CMK (cell line): ENCODE results near the gene CPOX.

Experiments used
- DNase-seq: peaks from one replicate; pipeline ENCODE4 v3.0.0-alpha.2; 2010; ENCODE audit warnings: low read depth

CPOX gene

DNA sequence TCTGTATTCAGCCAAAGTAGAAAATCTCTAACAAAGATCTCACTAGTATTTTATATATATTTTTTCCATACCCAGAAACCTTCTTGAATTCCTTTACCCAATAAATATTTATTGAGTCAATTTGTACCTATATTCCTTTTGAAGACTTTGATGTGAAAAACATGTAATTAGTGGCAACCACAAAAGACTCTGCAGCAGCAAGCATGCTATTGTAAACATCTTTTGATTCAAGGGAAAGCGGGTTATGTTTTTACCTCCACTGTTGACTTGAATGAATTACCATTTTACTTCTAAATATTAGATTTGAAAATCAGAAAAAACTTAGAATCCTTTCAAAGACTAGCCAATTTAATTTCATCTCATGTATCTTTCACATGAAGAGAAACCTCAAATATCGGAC lies 59.2 kb downstream of the CPOX start:
- no peak for DNase-seq

DNA sequence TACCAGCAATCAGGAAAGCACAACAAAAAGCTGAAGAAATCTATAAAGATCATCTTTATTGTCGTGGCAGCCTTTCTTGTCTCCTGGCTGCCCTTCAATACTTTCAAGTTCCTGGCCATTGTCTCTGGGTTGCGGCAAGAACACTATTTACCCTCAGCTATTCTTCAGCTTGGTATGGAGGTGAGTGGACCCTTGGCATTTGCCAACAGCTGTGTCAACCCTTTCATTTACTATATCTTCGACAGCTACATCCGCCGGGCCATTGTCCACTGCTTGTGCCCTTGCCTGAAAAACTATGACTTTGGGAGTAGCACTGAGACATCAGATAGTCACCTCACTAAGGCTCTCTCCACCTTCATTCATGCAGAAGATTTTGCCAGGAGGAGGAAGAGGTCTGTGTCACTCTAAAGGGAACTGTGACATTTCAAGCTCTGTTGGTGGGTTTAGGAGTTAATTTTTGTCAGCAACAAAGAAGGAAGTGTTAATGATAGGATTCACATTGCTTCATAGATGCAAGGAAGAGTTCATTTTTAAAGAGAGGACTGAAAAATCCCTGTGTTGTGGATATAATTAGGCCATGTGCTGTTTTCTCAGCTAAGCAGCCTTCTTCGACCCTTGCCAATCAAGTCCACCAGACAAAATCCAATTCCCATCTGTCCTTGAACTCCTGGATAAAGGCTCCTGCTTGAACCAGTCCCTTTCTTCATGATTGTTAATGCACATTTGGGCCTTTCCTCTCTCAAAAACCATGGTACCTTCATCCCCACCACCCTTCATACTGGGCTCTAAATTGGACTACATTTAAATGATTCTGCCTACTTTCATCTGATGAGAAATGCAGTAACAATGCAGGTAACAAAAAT lies 60.5 kb downstream of the CPOX start:
- DNase-seq = no peak

DNA sequence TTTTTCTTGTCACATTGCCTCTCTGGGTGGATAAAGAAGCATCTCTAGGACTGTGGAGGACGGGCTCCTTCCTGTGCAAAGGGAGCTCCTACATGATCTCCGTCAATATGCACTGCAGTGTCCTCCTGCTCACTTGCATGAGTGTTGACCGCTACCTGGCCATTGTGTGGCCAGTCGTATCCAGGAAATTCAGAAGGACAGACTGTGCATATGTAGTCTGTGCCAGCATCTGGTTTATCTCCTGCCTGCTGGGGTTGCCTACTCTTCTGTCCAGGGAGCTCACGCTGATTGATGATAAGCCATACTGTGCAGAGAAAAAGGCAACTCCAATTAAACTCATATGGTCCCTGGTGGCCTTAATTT lies 61.2 kb downstream of the CPOX start:
- DNase-seq = no peak

DNA sequence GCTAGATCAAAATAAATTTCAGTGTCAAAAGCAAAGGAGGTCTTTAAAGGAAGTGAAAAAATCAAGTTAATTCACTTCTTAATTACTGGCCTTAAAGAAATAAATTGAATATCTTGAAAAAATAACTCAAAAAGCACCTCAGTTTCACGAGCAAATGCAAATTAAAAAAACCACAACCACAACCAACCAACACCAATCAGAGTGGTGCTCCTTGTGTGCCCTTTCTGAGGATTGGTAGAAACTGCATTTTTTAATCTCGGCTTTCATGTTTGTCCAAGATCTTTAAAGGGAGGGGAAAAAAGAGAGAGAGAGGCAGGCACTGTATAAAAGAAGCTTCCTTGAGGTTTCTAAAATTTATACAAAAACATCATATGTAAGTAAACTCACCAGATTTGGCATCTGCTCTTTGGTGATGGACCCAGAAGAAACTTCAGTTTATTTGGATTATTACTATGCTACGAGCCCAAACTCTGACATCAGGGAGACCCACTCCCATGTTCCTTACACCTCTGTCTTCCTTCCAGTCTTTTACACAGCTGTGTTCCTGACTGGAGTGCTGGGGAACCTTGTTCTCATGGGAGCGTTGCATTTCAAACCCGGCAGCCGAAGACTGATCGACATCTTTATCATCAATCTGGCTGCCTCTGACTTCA lies 61.7 kb downstream of the CPOX start, which contains the start of gene GPR15:
Gene GPR15, plus strand, starts transcription at position 357 of the 653 bp plus-strand sequence. Its CDS starts 56 bp downstream, at position 413.
- DNase-seq = no peak

DNA sequence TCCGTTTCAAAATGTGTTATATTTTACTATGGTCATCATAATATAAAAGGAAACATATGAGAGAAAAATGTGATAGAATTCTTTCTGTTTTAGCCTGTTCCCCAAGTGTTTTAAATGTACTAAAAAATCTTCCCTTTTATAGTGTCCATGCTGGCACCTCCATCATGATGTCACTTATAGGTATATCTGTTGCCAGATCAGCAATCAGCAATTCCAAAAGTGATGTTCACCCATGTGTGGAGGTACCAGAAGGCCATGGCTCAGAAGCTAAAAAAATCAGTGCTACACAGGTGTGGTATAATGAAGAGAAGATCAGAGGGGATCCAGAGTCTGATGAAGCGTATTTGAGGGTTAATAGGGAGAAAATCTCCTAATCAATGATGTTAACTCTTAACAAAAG lies 62.7 kb downstream of the CPOX start:
- DNase-seq = no peak

DNA sequence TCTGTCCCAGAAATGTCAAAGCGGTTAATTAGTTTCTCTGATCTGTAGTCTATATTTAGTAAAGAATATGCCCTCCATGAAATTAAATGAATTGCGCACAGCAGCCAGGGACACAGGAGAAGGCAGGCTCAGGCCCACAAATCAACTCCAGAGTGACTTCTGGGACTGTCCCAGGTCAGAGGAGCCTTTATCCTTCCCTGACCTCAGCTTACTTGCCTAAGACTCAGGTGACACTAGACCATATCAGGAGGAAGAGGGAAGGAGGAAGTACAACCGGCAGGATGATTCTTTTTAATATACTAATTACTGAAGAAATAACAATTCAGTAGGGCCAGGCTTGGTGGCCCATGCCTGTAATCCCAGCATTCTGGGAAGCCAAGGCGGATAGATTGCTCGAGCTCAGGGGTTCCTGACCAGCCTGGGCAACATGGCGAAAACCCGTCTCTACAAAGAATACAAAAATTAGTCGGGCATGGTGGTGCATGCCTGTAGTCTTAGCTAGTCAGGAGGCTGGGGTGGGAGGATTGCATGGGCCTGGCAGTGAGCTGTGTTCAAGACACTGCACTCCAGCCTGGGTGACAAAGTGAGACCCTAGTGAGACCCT lies 63.5 kb downstream of the CPOX start:
- DNase-seq = no peak
